GM12874 (cell line): ENCODE results near the gene SSX2IP.

Experiments used
- CTCF ChIP-seq: IDR thresholded peaks from 2 replicates; pipeline ENCODE4 v1.5.1; 2011; ENCODE audit warnings: low read depth, mild to moderate bottlenecking, control low read depth, low read length, moderate library complexity; ENCODE audit not compliant: insufficient read depth

The SSX2IP gene

GRCh38 chr1:84672080-84672854 lies 18.0 kb downstream of the SSX2IP start:
- TF ChIP-seq CTCF, result no peak

- no peak for TF ChIP-seq CTCF
Observed at GRCh38 chr1:84669831-84670230, 20.4 kb downstream of the SSX2IP start.

GRCh38 chr1:84668185-84668584 lies 22.1 kb downstream of the SSX2IP start:
- TF ChIP-seq CTCF, result no peak

- no peak for TF ChIP-seq CTCF
Observed at GRCh38 chr1:84665703-84666317, 24.5 kb downstream of the SSX2IP start.

- no peak for TF ChIP-seq CTCF
Observed at GRCh38 chr1:84653130-84653677, 37.1 kb downstream of the SSX2IP start.

GRCh38 chr1:84644472-84644871 lies 45.8 kb downstream of the SSX2IP start:
- TF ChIP-seq CTCF, result no peak

GRCh38 chr1:84643183-84643582 lies 47.1 kb downstream of the SSX2IP start:
- no peak for TF ChIP-seq CTCF
